Memory B cell (primary cell): Measurements from ENCODE around the gene POC1A.
A peak's percentile ranks its signal among the peaks of the same experiment; 100 is the strongest.

ENCODE experiments used
- ATAC-seq: fragments of 150-1000 bp; cut with Tn5 transposase; 2 replicates; pipeline ENCODE4 v1.10.0; 2021; ENCODE audit warnings: low read depth, mild to moderate bottlenecking, moderate library complexity
- DNase-seq, 2 donors: peaks; one replicate each; pipeline ENCODE4 v3.0.0; 2022; ENCODE audit warnings: low spot score in 2 of 2
- H3K27ac Mint-ChIP-seq: one replicate; pipeline ENCODE4 v1.8.0; 2022; ENCODE audit warnings: mild to moderate bottlenecking, moderate library complexity, mixed read lengths
- H3K27me3 Mint-ChIP-seq: one replicate; pipeline ENCODE4 v1.8.0; 2022; ENCODE audit warnings: mixed read lengths
- H3K36me3 Mint-ChIP-seq: one replicate; pipeline ENCODE4 v1.8.0; 2022; ENCODE audit warnings: mild to moderate bottlenecking, mixed read lengths
- H3K4me1 Mint-ChIP-seq: one replicate; pipeline ENCODE4 v1.8.0; 2022; ENCODE audit warnings: mixed read lengths
- H3K4me3 Mint-ChIP-seq: one replicate; pipeline ENCODE4 v1.8.0; 2022; ENCODE audit warnings: mild to moderate bottlenecking, moderate library complexity, mixed read lengths
- H3K9me3 Mint-ChIP-seq: one replicate; pipeline ENCODE4 v1.8.0; 2022; ENCODE audit warnings: mixed read lengths

Gene POC1A

GRCh38 chr3:52104684-52105640, 49.3 kb downstream of the POC1A start:
- peaks cover 10% of the 10 kb centered on the region for H3K9me3 Mint-ChIP-seq
- peaks cover 3% of the 10 kb centered on the region for H3K36me3 Mint-ChIP-seq

DNA sequence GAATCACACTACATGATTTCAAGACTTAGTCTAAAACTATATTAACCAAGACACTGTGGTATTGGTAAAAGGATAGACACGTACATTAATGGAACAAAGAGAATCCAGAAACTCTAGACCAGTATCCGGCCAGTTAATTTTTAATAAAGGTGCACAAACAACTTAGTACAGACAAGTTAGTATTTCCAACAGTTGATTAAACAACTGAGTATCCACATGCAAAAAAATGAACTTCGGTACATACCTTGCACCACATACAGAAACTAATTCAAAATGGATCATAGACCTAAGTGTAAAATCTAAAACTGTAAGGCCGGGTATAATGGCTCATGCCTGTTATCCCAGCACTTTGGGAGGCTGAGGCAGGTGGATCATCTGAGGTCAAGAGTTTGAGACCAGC, 51.3 kb downstream of the POC1A start:
- Mint-ChIP-seq H3K9me3 (peaks cover 10% of the 10 kb centered on the region), H3K4me1 (no peaks in the 10 kb centered on the region), H3K27me3 (no peaks in the 10 kb centered on the region), H3K27ac (no peak overlapping the region), H3K36me3 (peaks cover 3% of the 10 kb centered on the region), H3K4me3 (no peak overlapping the region)
- DNase-seq (no peak), ATAC-seq (no peak)

More at GRCh38 chr3:52104684-52105640, 49.3 kb downstream of the POC1A start:
- no peak for DNase-seq
- Mint-ChIP-seq H3K4me3 (no peak overlapping the region), H3K4me1 (no peaks in the 10 kb centered on the region), H3K27ac (no peak overlapping the region), H3K27me3 (no peaks in the 10 kb centered on the region)
- ATAC-seq: no peak

DNA sequence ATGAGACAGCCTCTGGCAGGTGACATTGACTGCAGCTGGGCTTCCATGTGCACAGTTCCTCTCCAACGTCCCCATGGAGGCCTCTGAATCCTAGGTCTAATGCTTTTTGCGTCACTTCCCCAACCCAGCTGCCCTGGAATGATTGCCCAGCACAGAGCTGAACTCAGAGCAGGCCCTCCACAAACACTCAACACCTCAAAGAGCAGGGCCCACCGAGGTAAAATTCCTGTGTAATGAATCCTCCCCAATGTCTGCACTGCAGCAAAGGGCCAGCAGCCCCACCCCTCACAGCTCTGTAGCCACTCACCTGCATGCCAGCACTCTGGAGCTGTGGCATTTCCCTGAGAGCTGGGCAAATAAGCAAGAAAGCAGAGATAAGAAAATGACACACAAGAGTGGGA, 55.2 kb downstream of the POC1A start:
- DNase-seq (no peak), ATAC-seq (no peak)
- no peaks in the 10 kb centered on the region for H3K27me3 Mint-ChIP-seq
- peaks cover 3% of the 10 kb centered on the region for H3K36me3 Mint-ChIP-seq
- no peaks in the 10 kb centered on the region for H3K4me1 Mint-ChIP-seq
- H3K27ac Mint-ChIP-seq: no peak overlapping the region
- no peak overlapping the region for H3K4me3 Mint-ChIP-seq
- peaks cover 10% of the 10 kb centered on the region for H3K9me3 Mint-ChIP-seq

DNA sequence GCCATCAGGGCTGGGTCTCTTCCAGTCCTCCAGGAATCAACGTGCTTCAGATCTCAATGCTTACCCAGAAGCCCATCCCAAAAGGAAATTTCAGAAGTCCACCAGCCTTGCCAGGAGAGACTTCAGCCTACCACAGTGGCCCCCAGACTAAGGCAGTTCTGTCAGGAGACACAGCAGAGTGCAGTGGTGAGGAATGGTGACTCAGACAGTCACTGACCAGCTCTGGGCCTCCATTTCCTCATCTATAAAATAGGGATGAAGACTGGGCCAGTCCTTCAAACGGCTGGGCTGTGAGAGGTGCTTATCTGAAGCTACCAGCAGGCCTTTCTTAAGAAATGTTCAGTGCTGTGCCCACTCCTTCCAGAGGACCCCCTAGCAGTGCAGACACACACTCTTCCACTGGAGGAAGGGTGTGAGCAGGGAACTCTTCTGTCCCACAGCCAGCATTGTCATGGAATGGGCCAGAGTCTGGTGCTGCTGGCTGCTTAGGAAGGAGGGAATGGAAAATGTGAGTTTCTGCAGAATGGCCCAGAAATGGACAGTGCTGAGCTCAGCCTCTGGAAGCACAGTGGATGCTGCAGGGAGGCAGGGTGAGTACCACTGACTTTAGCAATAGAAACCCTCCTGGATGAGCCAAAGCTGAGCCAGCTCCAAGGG, 56.2 kb downstream of the POC1A start:
- Mint-ChIP-seq H3K4me1 (no peaks in the 10 kb centered on the region), H3K27ac (no peak overlapping the region), H3K4me3 (no peak overlapping the region), H3K27me3 (no peaks in the 10 kb centered on the region), H3K36me3 (peaks cover 3% of the 10 kb centered on the region), H3K9me3 (peaks cover 10% of the 10 kb centered on the region)
- no peak for ATAC-seq
- no peak for DNase-seq

DNA sequence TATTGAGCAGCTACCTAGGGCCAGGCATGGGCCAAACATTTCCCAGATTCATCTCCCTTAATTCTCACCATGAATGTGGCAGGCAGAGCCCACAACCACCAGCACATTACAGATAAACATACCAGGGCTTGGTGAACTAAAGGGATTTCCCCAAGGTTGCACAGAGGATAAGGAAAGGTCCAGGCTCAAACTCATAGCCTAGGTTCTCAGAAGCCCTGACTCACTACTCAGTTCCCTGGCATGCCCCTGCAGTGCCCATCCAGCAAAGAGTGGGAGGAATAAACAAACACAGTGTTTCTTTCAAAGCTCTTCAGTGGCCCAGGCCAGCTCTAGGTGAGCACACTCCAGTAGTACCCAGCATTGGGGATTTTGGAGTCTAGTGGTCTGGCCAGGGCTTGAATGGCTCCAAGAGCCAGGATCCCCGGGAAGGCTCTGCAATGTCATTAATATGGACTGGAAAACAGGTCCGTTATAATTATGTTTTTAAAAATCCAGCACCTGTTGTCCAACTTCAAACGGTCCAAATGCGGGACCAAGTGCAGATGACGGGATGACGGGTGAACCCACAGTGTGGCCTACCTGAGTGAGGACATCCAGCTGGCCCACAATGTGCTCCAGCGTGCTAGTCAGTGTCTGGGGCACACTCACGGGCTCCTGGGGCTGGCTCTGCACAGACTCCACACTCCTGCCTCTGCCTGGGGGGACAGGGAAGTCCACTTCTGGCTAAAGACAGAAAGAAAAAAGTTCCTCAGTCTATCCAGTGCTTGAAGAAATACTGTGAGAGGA, 58.0 kb downstream of the POC1A start:
- peaks cover 6% of the 10 kb centered on the region for H3K9me3 Mint-ChIP-seq
- no peak overlapping the region for H3K4me3 Mint-ChIP-seq
- H3K4me1 Mint-ChIP-seq: no peaks in the 10 kb centered on the region
- no peak for ATAC-seq
- H3K36me3 Mint-ChIP-seq: no peaks in the 10 kb centered on the region
- DNase-seq: no peak
- no peak overlapping the region for H3K27ac Mint-ChIP-seq
- no peaks in the 10 kb centered on the region for H3K27me3 Mint-ChIP-seq

GRCh38 chr3:52094571-52095485, 59.4 kb downstream of the POC1A start:
- ATAC-seq (no peak), DNase-seq (no peak)
- no peak overlapping the region for H3K4me3 Mint-ChIP-seq
- no peak overlapping the region for H3K27ac Mint-ChIP-seq
- H3K9me3 Mint-ChIP-seq: no peaks in the 10 kb centered on the region
- H3K4me1 Mint-ChIP-seq: no peaks in the 10 kb centered on the region
- H3K36me3 Mint-ChIP-seq: no peaks in the 10 kb centered on the region
- no peaks in the 10 kb centered on the region for H3K27me3 Mint-ChIP-seq

- no peaks in the 10 kb centered on the region for H3K27me3 Mint-ChIP-seq
- ATAC-seq (no peak), DNase-seq (no peak)
- H3K27ac Mint-ChIP-seq: no peak overlapping the region
- H3K9me3 Mint-ChIP-seq: no peaks in the 10 kb centered on the region
- H3K4me3 Mint-ChIP-seq: no peak overlapping the region
- no peaks in the 10 kb centered on the region for H3K4me1 Mint-ChIP-seq
- H3K36me3 Mint-ChIP-seq: no peaks in the 10 kb centered on the region
Measured at GRCh38 chr3:52093756-52094545, 60.3 kb downstream of the POC1A start.

DNA sequence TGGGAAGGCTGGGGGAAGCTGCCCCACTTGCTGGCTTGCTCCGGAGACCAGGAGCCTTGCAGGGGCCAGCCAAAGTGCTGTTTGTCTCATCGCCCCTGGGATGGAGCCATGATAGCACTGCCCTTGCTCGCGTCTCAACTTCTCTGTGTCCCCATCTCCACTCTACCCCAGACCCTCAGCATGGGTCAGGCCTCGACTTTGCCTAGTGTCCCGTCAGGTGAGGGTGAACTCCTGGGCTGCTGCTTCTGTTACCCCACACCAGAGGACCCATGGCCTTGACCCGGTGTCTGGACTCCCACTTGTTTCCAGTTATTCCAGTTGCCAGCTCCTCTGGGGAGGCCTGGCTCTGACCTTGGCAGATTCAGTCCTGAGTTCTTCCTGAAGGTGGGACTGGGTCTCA, 61.3 kb downstream of the POC1A start:
- DNase-seq (no peak), ATAC-seq (no peak)
- Mint-ChIP-seq H3K27ac (no peak overlapping the region), H3K36me3 (no peaks in the 10 kb centered on the region), H3K4me3 (no peak overlapping the region), H3K9me3 (no peaks in the 10 kb centered on the region), H3K4me1 (no peaks in the 10 kb centered on the region), H3K27me3 (no peaks in the 10 kb centered on the region)

DNA sequence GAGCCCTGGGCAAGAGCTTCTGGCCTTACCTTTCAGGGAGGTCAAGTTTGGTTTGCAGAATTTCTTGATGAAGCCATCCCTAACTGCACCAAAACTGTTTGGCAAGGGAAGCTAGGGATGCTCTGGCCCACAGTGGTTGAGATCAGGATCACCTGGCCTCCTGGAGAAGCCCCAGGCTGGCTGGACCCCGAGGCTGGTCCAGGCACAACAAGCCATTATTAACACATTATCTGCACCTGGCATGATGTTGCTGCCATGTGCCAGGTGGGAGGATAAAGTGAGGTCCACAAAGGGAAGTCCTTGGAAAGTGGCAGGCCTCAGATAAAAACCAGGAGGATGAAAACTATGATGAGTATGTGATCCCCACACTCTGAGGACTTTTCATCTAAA, 62.0 kb downstream of the POC1A start:
- Mint-ChIP-seq H3K4me1 (no peaks in the 10 kb centered on the region), H3K36me3 (no peaks in the 10 kb centered on the region), H3K9me3 (no peaks in the 10 kb centered on the region), H3K27me3 (no peaks in the 10 kb centered on the region), H3K27ac (no peak overlapping the region), H3K4me3 (no peak overlapping the region)
- ATAC-seq (no peak), DNase-seq (no peak)

GRCh38 chr3:52091586-52092270, 62.5 kb downstream of the POC1A start:
- H3K27ac Mint-ChIP-seq: peak overlapping the region; percentile 15
- H3K27me3 Mint-ChIP-seq: no peaks in the 10 kb centered on the region
- ATAC-seq (no peak), DNase-seq (no peak)
- H3K4me1 Mint-ChIP-seq: peaks cover 2% of the 10 kb centered on the region
- no peak overlapping the region for H3K4me3 Mint-ChIP-seq
- no peaks in the 10 kb centered on the region for H3K36me3 Mint-ChIP-seq
- no peaks in the 10 kb centered on the region for H3K9me3 Mint-ChIP-seq

GRCh38 chr3:52090933-52091468, 63.2 kb downstream of the POC1A start:
- Mint-ChIP-seq H3K4me3 (no peak overlapping the region), H3K36me3 (no peaks in the 10 kb centered on the region), H3K4me1 (peaks cover 3% of the 10 kb centered on the region), H3K9me3 (no peaks in the 10 kb centered on the region), H3K27me3 (no peaks in the 10 kb centered on the region), H3K27ac (no peak overlapping the region)
- no peak for ATAC-seq
- no peak for DNase-seq
